ENCODE data around the gene KCNQ1OT1. TPM values are rescaled to one million over a fixed set of nuclear protein-coding genes. Genes with fewer than 3 reads are reported as not detected.

KCNQ1OT1 gene
- polyA plus RNA-seq, 1 of the 3 experiments (the other 2 are of a cell fraction), result 0.03 TPM

DNA sequence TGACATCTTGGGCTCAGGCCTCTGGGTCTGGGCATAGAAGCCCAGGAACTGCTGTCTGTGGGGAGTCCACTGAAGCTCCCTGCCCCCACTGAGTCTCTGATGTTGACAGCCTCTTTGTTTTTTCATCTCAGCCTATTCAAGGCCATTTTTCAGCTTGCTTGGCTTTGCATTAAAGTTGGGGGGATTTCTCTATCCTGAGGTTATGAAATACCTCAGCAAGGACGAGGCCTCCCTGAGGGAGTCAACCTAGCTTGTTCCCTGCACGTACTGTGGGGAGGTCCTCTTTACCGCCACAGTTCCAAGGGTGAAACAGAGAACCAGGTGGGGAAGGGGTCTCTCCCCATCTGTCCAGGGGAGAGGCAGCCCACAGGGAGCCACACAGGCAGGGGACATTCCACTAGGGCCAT is 8.4 kb downstream of the KCNQ1OT1 start (continued):
- TF ChIP-seq, protein P1, sequence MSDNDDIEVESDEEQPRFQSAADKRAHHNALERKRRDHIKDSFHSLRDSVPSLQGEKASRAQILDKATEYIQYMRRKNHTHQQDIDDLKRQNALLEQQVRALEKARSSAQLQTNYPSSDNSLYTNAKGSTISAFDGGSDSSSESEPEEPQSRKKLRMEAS (IDR thresholded peaks at IDR 0.05; ENCODE audit: low read depth), result no peak
- TF ChIP-seq, protein P2, sequence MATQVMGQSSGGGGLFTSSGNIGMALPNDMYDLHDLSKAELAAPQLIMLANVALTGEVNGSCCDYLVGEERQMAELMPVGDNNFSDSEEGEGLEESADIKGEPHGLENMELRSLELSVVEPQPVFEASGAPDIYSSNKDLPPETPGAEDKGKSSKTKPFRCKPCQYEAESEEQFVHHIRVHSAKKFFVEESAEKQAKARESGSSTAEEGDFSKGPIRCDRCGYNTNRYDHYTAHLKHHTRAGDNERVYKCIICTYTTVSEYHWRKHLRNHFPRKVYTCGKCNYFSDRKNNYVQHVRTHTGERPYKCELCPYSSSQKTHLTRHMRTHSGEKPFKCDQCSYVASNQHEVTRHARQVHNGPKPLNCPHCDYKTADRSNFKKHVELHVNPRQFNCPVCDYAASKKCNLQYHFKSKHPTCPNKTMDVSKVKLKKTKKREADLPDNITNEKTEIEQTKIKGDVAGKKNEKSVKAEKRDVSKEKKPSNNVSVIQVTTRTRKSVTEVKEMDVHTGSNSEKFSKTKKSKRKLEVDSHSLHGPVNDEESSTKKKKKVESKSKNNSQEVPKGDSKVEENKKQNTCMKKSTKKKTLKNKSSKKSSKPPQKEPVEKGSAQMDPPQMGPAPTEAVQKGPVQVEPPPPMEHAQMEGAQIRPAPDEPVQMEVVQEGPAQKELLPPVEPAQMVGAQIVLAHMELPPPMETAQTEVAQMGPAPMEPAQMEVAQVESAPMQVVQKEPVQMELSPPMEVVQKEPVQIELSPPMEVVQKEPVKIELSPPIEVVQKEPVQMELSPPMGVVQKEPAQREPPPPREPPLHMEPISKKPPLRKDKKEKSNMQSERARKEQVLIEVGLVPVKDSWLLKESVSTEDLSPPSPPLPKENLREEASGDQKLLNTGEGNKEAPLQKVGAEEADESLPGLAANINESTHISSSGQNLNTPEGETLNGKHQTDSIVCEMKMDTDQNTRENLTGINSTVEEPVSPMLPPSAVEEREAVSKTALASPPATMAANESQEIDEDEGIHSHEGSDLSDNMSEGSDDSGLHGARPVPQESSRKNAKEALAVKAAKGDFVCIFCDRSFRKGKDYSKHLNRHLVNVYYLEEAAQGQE (IDR thresholded peaks at IDR 0.05; ENCODE audit: low read depth, low read length), result no peak
- TF ChIP-seq, protein P3, sequence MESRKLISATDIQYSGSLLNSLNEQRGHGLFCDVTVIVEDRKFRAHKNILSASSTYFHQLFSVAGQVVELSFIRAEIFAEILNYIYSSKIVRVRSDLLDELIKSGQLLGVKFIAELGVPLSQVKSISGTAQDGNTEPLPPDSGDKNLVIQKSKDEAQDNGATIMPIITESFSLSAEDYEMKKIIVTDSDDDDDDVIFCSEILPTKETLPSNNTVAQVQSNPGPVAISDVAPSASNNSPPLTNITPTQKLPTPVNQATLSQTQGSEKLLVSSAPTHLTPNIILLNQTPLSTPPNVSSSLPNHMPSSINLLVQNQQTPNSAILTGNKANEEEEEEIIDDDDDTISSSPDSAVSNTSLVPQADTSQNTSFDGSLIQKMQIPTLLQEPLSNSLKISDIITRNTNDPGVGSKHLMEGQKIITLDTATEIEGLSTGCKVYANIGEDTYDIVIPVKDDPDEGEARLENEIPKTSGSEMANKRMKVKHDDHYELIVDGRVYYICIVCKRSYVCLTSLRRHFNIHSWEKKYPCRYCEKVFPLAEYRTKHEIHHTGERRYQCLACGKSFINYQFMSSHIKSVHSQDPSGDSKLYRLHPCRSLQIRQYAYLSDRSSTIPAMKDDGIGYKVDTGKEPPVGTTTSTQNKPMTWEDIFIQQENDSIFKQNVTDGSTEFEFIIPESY (IDR thresholded peaks at IDR 0.05; ENCODE audit: borderline replicate concordance, low read depth), result no peak
- no peak for TF ChIP-seq GATA2 (CRISPR knock-in tag; IDR thresholded peaks at IDR 0.05)

DNA sequence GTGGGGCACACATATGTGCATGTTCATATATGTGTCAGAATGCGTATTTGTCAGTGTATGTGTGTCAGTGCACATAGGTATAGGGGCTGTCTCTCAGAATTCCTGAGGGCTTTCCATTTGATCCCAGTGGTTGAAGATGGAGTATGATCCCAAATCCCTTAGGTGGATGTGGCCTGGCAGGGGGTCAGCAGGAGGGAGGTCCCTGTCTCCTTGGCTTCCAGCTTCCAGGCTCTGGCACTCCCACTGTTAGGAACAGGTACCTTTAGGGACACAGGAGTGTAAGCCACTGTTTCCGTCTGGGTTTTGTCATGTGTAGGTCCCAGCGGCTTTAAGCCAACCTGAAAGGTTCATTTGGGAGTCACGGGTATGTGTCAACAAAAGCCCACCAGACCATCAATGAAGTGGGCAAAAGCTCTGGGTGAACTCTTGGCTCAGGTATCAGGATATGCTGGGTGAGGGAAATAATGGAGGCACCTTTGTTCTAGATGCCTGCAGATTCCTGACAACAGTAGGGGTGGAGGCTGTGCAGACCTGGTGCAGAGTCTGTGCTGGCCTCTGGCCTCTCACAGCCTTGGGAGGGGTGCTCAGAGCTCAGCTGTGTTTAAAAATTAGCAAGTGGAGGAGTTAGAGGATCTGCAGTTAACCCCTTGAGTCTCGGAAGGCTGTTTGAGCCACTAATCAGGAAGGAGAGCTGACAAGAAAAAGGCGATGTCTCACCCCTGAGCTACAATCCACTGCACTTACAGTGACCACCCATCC is 9.0 kb downstream of the KCNQ1OT1 start:
- peaks cover 92% of the 10 kb centered on the region for H4K20me1 ChIP-seq (ENCODE audit: insufficient read depth)
- WGBS (ENCODE audit: low lambda C conversion rate), result 74% methylated on average over 6 of the region's 6 CpGs
- no peak overlapping the region; a peak in 1 of 4 replicates for H3K27ac ChIP-seq (ENCODE audit: low read depth in 2 of 2, low read length in 1 of 2)
- ChIA-PET CTCF (interaction anchor here (1.3 to 9.0 kb wide), 6 partner anchors 12 to 196 kb away, joined by 3 to 52 read pairs (median 7); partner anchors contain the start of gene CDKN1C), POLR2A (interaction anchor here (1.5 to 2.2 kb wide), 2 partner anchors 9 to 88 kb away, joined by 4 to 7 read pairs; partner anchors contain the start of gene KCNQ1OT1)
- no peak for DNase-seq
- H3K4me3 ChIP-seq (ENCODE audit: low read depth in 2 of 2, low read length in 1 of 2), result no peak overlapping the region
- H3K36me3 ChIP-seq (replicated peaks in 1 of 2; ENCODE audit: control insufficient read depth in 1 of 2, insufficient read depth in 2 of 2, low read length in 1 of 2), result no peaks in the 10 kb centered on the region
- H3K27me3 ChIP-seq (ENCODE audit: insufficient read depth), result no peaks in the 10 kb centered on the region
- no peaks in the 10 kb centered on the region for H3K9me3 ChIP-seq
- no peak overlapping the region for H3K9ac ChIP-seq
- no peak overlapping the region for H2AFZ ChIP-seq (ENCODE audit: low read depth)
- no peaks in the 10 kb centered on the region for H3K9me2 ChIP-seq
- H3K4me1 ChIP-seq (ENCODE audit: control insufficient read depth in 1 of 2, insufficient read depth in 2 of 2, low read depth in 1 of 2, low read length in 1 of 2), result peaks cover 0 to 75% of the 10 kb centered on the region in 2 experiments; a peak in 1 of 4 replicates
- peaks cover 46% of the 10 kb centered on the region for H3K79me2 ChIP-seq (ENCODE audit: insufficient read depth)
- no peak overlapping the region for H3K4me2 ChIP-seq
- no peaks in the 10 kb centered on the region for H3F3A ChIP-seq (replicated peaks; ENCODE audit: insufficient read depth)
- TF ChIP-seq GATA2 (CRISPR knock-in tag; IDR thresholded peaks at IDR 0.05), result no peak
- no peak for TF ChIP-seq JUND (IDR thresholded peaks at IDR 0.05)
- no peak for TF ChIP-seq EZH2phosphoT487 (IDR thresholded peaks at IDR 0.05; ENCODE audit: borderline replicate concordance, low read depth)
- no peak for TF ChIP-seq YY1 (IDR thresholded peaks at IDR 0.05; ENCODE audit: low read depth)
- TF ChIP-seq, protein P4, sequence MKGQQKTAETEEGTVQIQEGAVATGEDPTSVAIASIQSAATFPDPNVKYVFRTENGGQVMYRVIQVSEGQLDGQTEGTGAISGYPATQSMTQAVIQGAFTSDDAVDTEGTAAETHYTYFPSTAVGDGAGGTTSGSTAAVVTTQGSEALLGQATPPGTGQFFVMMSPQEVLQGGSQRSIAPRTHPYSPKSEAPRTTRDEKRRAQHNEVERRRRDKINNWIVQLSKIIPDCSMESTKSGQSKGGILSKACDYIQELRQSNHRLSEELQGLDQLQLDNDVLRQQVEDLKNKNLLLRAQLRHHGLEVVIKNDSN (IDR thresholded peaks at IDR 0.05; ENCODE audit: borderline replicate concordance, low read depth), result no peak
- TF ChIP-seq SMC3 (IDR thresholded peaks at IDR 0.05; ENCODE audit: low read depth, low read length), result no peak
- TF ChIP-seq FOXM1 (IDR thresholded peaks at IDR 0.05; ENCODE audit: low read depth), result no peak
- TF ChIP-seq, protein P5, sequence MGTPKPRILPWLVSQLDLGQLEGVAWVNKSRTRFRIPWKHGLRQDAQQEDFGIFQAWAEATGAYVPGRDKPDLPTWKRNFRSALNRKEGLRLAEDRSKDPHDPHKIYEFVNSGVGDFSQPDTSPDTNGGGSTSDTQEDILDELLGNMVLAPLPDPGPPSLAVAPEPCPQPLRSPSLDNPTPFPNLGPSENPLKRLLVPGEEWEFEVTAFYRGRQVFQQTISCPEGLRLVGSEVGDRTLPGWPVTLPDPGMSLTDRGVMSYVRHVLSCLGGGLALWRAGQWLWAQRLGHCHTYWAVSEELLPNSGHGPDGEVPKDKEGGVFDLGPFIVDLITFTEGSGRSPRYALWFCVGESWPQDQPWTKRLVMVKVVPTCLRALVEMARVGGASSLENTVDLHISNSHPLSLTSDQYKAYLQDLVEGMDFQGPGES (IDR thresholded peaks at IDR 0.05; ENCODE audit: low read depth, low read length), result no peak
- no peak for TF ChIP-seq FOXJ3 (CRISPR knock-in tag; IDR thresholded peaks at IDR 0.05)
- TF ChIP-seq, protein P3 (IDR thresholded peaks at IDR 0.05; ENCODE audit: borderline replicate concordance, low read depth), result no peak
- TF ChIP-seq, protein P1 (IDR thresholded peaks at IDR 0.05; ENCODE audit: low read depth), result no peak

Data from SK-N-SH (cell line).